ENCODE data around the gene ZCCHC18.

DNA sequence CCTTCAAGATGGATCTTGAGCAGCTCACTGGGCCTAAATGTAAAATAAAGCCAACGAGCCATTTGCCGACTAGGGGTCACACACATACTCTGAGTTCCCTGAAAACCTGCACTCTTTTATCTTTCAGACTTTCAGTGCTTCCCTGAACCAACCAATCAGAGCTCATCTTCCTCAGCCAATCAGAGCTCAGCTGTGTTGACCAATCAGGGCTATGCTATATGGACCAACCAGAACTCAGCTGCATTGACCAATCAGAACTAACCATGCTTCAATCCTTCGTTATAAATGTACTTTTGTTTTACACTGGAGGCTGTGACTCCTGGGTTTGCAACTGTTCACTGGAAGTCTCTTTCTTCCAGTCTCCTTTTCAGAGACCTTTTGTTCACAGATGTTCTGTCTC lies 25.2 kb downstream of the ZCCHC18 start:
- TF ChIP-seq, protein P1, sequence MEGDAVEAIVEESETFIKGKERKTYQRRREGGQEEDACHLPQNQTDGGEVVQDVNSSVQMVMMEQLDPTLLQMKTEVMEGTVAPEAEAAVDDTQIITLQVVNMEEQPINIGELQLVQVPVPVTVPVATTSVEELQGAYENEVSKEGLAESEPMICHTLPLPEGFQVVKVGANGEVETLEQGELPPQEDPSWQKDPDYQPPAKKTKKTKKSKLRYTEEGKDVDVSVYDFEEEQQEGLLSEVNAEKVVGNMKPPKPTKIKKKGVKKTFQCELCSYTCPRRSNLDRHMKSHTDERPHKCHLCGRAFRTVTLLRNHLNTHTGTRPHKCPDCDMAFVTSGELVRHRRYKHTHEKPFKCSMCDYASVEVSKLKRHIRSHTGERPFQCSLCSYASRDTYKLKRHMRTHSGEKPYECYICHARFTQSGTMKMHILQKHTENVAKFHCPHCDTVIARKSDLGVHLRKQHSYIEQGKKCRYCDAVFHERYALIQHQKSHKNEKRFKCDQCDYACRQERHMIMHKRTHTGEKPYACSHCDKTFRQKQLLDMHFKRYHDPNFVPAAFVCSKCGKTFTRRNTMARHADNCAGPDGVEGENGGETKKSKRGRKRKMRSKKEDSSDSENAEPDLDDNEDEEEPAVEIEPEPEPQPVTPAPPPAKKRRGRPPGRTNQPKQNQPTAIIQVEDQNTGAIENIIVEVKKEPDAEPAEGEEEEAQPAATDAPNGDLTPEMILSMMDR (tag by site-specific recombination; IDR thresholded peaks at IDR 0.05) = no peak
- TF ChIP-seq ZNF544 (tag by site-specific recombination; IDR thresholded peaks at IDR 0.05) (no peak), ZNF621 (tag by site-specific recombination; IDR thresholded peaks at IDR 0.05) (no peak), SP2 (tag by site-specific recombination; IDR thresholded peaks at IDR 0.05) (peak; percentile 47), ZNF792 (tag by site-specific recombination; IDR thresholded peaks at IDR 0.05) (no peak), ZNF561 (tag by site-specific recombination; IDR thresholded peaks at IDR 0.05; ENCODE audit: borderline replicate concordance) (no peak), TRIM28 (IDR thresholded peaks at IDR 0.05; ENCODE audit: borderline replicate concordance, low read length) (no peak), PRDM1 (tag by site-specific recombination; IDR thresholded peaks at IDR 0.05) (no peak), ZSCAN16 (tag by site-specific recombination; IDR thresholded peaks at IDR 0.05) (no peak), ZNF768 (tag by site-specific recombination; IDR thresholded peaks at IDR 0.05) (no peak), ZNF350 (tag by site-specific recombination; IDR thresholded peaks at IDR 0.05) (no peak), ZNF394 (tag by site-specific recombination; IDR thresholded peaks at IDR 0.05; ENCODE audit: borderline replicate concordance) (no peak), TCF7L2 (IDR thresholded peaks at IDR 0.05; ENCODE audit: borderline replicate concordance, low read depth, low read length) (no peak)
- TF ChIP-seq, protein P2, sequence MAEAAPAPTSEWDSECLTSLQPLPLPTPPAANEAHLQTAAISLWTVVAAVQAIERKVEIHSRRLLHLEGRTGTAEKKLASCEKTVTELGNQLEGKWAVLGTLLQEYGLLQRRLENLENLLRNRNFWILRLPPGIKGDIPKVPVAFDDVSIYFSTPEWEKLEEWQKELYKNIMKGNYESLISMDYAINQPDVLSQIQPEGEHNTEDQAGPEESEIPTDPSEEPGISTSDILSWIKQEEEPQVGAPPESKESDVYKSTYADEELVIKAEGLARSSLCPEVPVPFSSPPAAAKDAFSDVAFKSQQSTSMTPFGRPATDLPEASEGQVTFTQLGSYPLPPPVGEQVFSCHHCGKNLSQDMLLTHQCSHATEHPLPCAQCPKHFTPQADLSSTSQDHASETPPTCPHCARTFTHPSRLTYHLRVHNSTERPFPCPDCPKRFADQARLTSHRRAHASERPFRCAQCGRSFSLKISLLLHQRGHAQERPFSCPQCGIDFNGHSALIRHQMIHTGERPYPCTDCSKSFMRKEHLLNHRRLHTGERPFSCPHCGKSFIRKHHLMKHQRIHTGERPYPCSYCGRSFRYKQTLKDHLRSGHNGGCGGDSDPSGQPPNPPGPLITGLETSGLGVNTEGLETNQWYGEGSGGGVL (tag by site-specific recombination; IDR thresholded peaks at IDR 0.05) = no peak

Data from HEK293 (cell line).